Heart left ventricle (tissue), 16 donors: ENCODE results near the gene B3GNT7. TPM values are rescaled to one million over a fixed set of nuclear protein-coding genes. Genes with fewer than 3 reads are reported as not detected.

Experiments used
- ATAC-seq, 4 donors: fragments of 200-7000 bp; cut with Tn5 transposase; one replicate each; pipeline ENCODE4 v1.9.1; 2020 to 2022; ENCODE audit warnings: moderate library complexity in 4 of 4, mild to moderate bottlenecking in 3 of 4, moderate number of reproducible peaks in 1 of 4
- DNase-seq, 5 donors: peaks; one replicate each; pipeline ENCODE4 v3.0.0-alpha.2; 2020
- H3K27ac ChIP-seq, 12 donors: fragments of 200-600 bp; sonication (generic) in 4 of 12; one replicate each; pipeline versions ENCODE4 v1.5.0 to v1.8.0; 2016 to 2022; ENCODE audit warnings: mild to moderate bottlenecking in 2 of 12
- H3K27me3 ChIP-seq, 9 donors: fragments of 200-600 bp; sonication (generic) in 2 of 9; one replicate each; pipeline versions ENCODE4 v1.5.1 to v1.8.0; 2016 to 2022; ENCODE audit warnings: mild to moderate bottlenecking in 3 of 9
- H3K36me3 ChIP-seq, 9 donors: fragments of 200-600 bp; sonication (generic) in 2 of 9; one replicate each; pipeline versions ENCODE4 v1.5.0 to v1.8.0; 2018 to 2022; ENCODE audit warnings: mild to moderate bottlenecking in 2 of 9
- H3K4me1 ChIP-seq, 12 donors: fragments of 200-600 bp; sonication (generic) in 4 of 12; one replicate each; pipeline versions ENCODE4 v1.5.0 to v1.8.0; 2016 to 2022; ENCODE audit warnings: mild to moderate bottlenecking in 3 of 12
- H3K4me3 ChIP-seq, 12 donors: fragments of 200-600 bp; sonication (generic) in 4 of 12; one replicate each; pipeline versions ENCODE4 v1.5.0 to v1.8.0; 2017 to 2022; ENCODE audit warnings: mild to moderate bottlenecking in 9 of 12, moderate library complexity in 4 of 12
- H3K9me3 ChIP-seq, 12 donors: fragments of 200-600 bp; sonication (generic) in 4 of 12; one replicate each; pipeline versions ENCODE4 v1.5.0 to v1.8.0; 2016 to 2022; ENCODE audit warnings: mild to moderate bottlenecking in 1 of 12
- POLR2A ChIP-seq, 2 donors: fragments of 450-650 bp; IDR thresholded peaks; one replicate each; pipeline ENCODE4 v1.6.1; 2017; ENCODE audit warnings: antibody characterized with exemption in 2 of 2, mild to moderate bottlenecking in 2 of 2, moderate library complexity in 2 of 2
- WGBS, 4 donors: extraction: QIAGEN DNeasy Blood & Tissue Kit in 2 of 4; methylation state at CpG; one replicate each; pipeline versions ENCODE4 v1.1.5 to v1.1.7; 2013 to 2018; 5-methylcytosine and 5-hydroxymethylcytosine counted together
- intact Hi-C, 10 donors: fragments of 100-400 bp; cut with DNase I; formaldehyde crosslinking; loops; one replicate each; pipeline versions ENCODE4 v1.11.1 to v1.14.2; 2022
- polyA plus RNA-seq, 2 donors: library from polyadenylated mRNA; stranded (reverse); fragments of 200-250 nt; gene quantifications; one replicate each; pipeline ENCODE4 v1.2.3, GENCODE V29; 2013
- total RNA-seq, 9 donors: library from RNA; depleted of rRNA in 2 of 9; stranded (reverse); fragments of >200 nt in 2 of 9; fragmentation: NEBNext Ultra II Directional in 3 of 9; extraction: Animal tissue kit (Norgen Biotek cat#: 25700) in 3 of 9; gene quantifications; one replicate each; pipeline versions ENCODE4 v1.1.0 to v1.2.4, GENCODE V29; 2016 to 2023
- TF ChIP-seq, protein P1 (sequence below), 12 donors: fragments of 200-600 bp; sonication (generic) in 4 of 12; IDR thresholded peaks; one replicate each; pipeline versions ENCODE4 v1.5.0 to v1.8.0; 2018 to 2022; ENCODE audit warnings: antibody characterized with exemption in 12 of 12, mild to moderate bottlenecking in 5 of 12
- donor health status: ischemic (EF 13 %, LVEDD 7.1; RV severe dilation, severe dysfunction).
- donor health status: healthy with polysubstance abuse.
- donor health status: DM: no; HTN: yes; CAD: no.
- donor health status: DM: no; HTN: no; CAD: no.
- donor health status: ischemic (EF 25% LVEDD 6.9; RV normal size, moderate dysfunction).
- donor health status: ischemic (EF 25% LVEDD 5.7; RV mildly dilated, moderate dysfunction).
- donor health status: healthy.
- donor health status: DM: yes; HTN: yes; CAD: no.
- donor health status: ischemic (EF 35%, LVEDD 5.7; RV mildly dilated, moderate dysfunction).
- donor health status: nonischemic (EF 11% LVEDD 7.7; RV severe dilation, severe dysfunction).
- donor health status: DM: yes; HTN: yes; CAD: no.
- donor health status: PGD.
- donor health status: ischemic (EF 29% LVEDD 5.4; RV normal size, mild dysfunction).
- donor health status: nonischemic (EF 23%, LVEDD 6.1; RV moderate dilation, normal function).

B3GNT7 gene
- total and polyA plus RNA-seq, 11 donors: 0.68 to 52.4 (median 5.2) TPM

DNA sequence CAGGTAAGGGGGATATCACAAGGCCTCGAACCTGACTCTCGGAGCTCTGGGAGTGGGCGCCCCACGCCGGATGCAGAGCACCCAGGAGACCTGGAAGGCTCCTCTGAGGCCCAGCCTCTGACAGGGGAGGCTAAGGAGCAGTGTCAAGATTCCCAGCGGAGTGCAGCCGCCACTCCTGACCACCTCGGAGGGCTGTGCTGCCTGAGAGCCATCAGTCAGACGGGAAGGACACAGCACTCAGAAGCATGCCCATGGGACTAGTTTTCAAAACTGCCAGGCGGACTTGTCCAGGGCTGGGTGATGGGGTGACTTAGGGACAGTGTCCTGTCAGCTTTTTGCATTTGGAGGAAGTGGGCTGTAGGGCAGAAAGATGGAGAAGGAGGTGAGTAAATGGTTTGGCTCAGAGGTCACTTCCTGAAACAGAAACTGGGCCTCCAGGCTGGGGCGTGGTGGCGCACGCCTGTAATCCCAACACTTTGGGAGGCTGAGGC, 34.6 kb upstream of the B3GNT7 start:
- peak overlapping the region in 1 of 12 donors; percentile 86 for H3K27ac ChIP-seq

DNA sequence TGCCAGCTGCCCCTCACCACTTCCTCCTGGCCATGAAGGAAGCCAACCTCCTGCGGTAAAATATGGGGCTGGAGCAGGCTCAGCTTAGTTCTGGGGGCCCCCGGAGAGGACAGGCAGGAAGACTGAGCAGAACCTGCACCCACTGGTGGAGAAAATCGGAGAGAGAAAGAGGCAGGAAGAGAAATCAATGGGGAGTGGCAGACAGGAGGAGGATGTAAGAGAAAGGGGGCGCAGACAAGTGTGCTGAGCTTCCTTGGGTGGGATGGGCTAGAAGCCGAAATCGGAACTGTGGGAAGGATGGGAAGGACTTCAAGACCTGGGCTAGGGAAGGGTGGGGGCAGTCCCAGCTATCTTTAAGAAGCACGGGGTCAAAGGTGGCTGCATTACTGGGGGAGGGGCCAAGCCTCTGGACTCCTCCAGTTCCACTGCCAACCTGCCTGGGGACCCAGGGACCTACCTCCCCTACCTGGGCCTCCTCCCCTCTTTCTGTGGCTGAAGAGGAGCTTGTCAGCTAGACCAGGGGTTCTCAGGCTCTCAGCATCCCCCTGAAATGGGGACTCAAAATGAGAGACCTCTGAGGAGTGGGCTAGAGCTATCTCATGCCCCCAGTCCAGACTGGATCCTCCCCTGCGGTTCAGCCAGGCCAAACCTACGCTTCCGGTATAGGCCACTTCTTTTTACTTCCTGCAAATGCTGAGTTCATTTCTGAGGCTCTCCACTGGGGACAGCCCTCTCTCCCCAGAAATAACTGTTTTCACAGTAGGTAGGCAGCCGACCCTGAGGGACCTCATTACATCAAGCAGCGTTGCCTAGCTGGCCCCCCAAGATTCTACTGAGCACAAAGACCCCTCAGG, 33.6 kb upstream of the B3GNT7 start:
- Histone ChIP-seq H3K4me1 (peaks cover 0 to 38% (median 0%) of the 10 kb centered on the region in 12 donors), H3K27me3 (no peaks in the 10 kb centered on the region), H3K9me3 (no peaks in the 10 kb centered on the region), H3K4me3 (no peak overlapping the region), H3K36me3 (peaks cover 0 to 6% (median 0%) of the 10 kb centered on the region in 9 donors), H3K27ac (peak overlapping the region in 5 of 12 donors; percentile 2 to 86 (median 13))
- intact Hi-C loops: no loop called here
- WGBS, 4 donors: 78 to 83% (median 80%) methylated on average over 12 of the region's 12 CpGs
- TF ChIP-seq POLR2A (IDR thresholded peaks at IDR 0.05): no peak
- TF ChIP-seq, protein P1, sequence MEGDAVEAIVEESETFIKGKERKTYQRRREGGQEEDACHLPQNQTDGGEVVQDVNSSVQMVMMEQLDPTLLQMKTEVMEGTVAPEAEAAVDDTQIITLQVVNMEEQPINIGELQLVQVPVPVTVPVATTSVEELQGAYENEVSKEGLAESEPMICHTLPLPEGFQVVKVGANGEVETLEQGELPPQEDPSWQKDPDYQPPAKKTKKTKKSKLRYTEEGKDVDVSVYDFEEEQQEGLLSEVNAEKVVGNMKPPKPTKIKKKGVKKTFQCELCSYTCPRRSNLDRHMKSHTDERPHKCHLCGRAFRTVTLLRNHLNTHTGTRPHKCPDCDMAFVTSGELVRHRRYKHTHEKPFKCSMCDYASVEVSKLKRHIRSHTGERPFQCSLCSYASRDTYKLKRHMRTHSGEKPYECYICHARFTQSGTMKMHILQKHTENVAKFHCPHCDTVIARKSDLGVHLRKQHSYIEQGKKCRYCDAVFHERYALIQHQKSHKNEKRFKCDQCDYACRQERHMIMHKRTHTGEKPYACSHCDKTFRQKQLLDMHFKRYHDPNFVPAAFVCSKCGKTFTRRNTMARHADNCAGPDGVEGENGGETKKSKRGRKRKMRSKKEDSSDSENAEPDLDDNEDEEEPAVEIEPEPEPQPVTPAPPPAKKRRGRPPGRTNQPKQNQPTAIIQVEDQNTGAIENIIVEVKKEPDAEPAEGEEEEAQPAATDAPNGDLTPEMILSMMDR (IDR thresholded peaks at IDR 0.05): no peak
- DNase-seq (no peak), ATAC-seq (peak in 3 of 4 donors; percentile 20 to 34 (median 25))

More for the DNA sequence above, 34.6 kb upstream of the B3GNT7 start:
- peaks cover 0 to 6% (median 0%) of the 10 kb centered on the region in 9 donors for H3K36me3 ChIP-seq
- no peaks in the 10 kb centered on the region for H3K9me3 ChIP-seq
- TF ChIP-seq, protein P1 (IDR thresholded peaks at IDR 0.05): no peak
- TF ChIP-seq POLR2A (IDR thresholded peaks at IDR 0.05): no peak
- peaks cover 0 to 42% (median 0%) of the 10 kb centered on the region in 12 donors for H3K4me1 ChIP-seq
- intact Hi-C loops: no loop called here
- DNase-seq (peak in 1 of 5 donors; percentile 53), ATAC-seq (peak in 3 of 4 donors; percentile 23 to 55 (median 34))
- no peak overlapping the region for H3K4me3 ChIP-seq
- no peaks in the 10 kb centered on the region for H3K27me3 ChIP-seq
- whole genome bisulfite sequencing, 4 donors: 80 to 94% (median 89%) methylated on average over 8 to 13 of the region's 13 CpGs

DNA sequence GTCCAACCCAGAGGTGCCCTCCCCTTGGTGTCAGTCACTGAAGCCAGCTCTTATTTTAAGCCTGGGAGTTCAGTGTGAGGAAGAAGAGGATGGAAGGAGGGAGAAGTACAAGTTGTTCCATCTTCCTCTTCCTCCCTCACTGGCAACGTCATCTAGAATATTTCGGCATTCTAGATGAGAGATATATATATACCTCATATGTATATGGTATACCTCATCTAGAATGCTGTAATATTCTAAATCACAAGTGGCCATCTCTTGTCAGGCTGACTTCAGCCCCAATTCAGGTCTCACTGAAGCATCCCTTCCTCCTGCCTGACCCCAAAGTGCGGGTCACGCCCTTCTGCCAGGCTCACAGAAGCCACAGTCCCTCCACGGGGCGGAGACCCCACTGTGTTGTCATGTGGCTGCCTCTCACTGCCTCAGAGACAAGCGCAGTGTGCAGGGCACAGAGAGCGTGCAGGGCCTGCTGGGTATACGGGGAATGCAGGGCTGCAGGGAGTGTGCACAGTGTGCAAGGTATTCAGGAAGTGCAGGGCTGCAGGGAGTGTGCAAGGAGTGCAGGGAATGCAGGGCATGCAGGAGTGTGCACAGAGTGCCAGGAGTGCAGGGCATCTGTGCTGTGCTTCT, 32.8 kb upstream of the B3GNT7 start:
- peak in 1 of 4 donors; percentile 15 for ATAC-seq
- 88 to 90% (median 89%) methylated on average over 7 to 9 of the region's 9 CpGs for WGBS, 4 donors
- Histone ChIP-seq H3K36me3 (peaks cover 0 to 6% (median 0%) of the 10 kb centered on the region in 9 donors), H3K27me3 (no peaks in the 10 kb centered on the region), H3K27ac (peak overlapping the region in 3 of 12 donors; percentile 2 to 86 (median 11)), H3K4me1 (peaks cover 0 to 38% (median 0%) of the 10 kb centered on the region in 12 donors), H3K9me3 (no peaks in the 10 kb centered on the region), H3K4me3 (no peak overlapping the region)
- no peak for DNase-seq
- TF ChIP-seq POLR2A (IDR thresholded peaks at IDR 0.05): no peak
- TF ChIP-seq, protein P1 (IDR thresholded peaks at IDR 0.05): no peak
- intact Hi-C loops: no loop called here

DNA sequence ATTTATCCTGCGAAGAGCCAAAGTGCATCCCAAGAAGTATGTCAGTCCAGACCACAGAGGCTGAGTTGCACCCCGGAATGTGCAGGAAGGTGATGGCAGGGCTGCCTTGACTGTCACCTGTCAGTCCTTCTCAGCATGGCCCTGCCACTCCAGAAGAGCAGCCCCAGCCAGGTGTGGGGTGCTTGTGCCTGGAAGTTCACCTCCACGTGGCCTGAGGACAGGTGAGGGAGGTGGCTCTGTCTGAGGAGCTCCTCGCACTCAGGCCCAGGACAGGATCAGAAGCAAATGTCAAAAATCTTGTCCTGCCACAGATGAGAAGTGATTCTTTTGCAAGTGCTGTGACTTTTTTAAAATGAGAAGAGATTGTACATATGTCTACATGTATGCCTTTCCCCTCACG, 31.4 kb upstream of the B3GNT7 start:
- Histone ChIP-seq H3K27ac (no peak overlapping the region), H3K9me3 (no peaks in the 10 kb centered on the region), H3K27me3 (no peaks in the 10 kb centered on the region), H3K4me1 (peaks cover 0 to 38% (median 0%) of the 10 kb centered on the region in 12 donors), H3K4me3 (no peak overlapping the region), H3K36me3 (peaks cover 0 to 6% (median 0%) of the 10 kb centered on the region in 9 donors)
- intact Hi-C loops: no loop called here
- TF ChIP-seq POLR2A (IDR thresholded peaks at IDR 0.05): no peak
- TF ChIP-seq, protein P1 (IDR thresholded peaks at IDR 0.05): no peak
- ATAC-seq: no peak
- DNase-seq: peak in 1 of 5 donors; percentile 11
- 91 to 96% (median 93%) methylated on average over 5 of the region's 5 CpGs for WGBS, 4 donors
